MM.1S (cell line): ENCODE results near the gene AGBL4.

Experiments
- DNase-seq: peaks from one replicate; pipeline ENCODE4 v3.0.0-alpha.2; 2015
- H2AFZ ChIP-seq: fragments of 300-600 bp; sonication (generic); 2 replicates; pipeline ENCODE4 v1.6.0; 2016; ENCODE audit warnings: antibody characterized with exemption, low read length
- H3F3A ChIP-seq: fragments of 300-600 bp; sonication (generic); 2 replicates; pipeline ENCODE4 v1.6.1; 2016; ENCODE audit warnings: mild to moderate bottlenecking, antibody characterized with exemption, low read length, moderate library complexity, mixed read lengths; ENCODE audit not compliant: insufficient read depth
- H3K27ac ChIP-seq: fragments of 300-600 bp; sonication (generic); 2 replicates; pipeline ENCODE4 v1.5.1; 2016; ENCODE audit warnings: mild to moderate bottlenecking, low read length
- H3K27me3 ChIP-seq: fragments of 300-600 bp; sonication (generic); replicated peaks from 2 replicates; pipeline ENCODE4 v1.6.0; 2016; ENCODE audit warnings: low read length; ENCODE audit not compliant: insufficient read depth
- H3K36me3 ChIP-seq: fragments of 300-600 bp; sonication (generic); replicated peaks from 2 replicates; pipeline ENCODE4 v1.6.1; 2016; ENCODE audit warnings: mild to moderate bottlenecking, low read length, mixed read lengths; ENCODE audit not compliant: insufficient read depth
- H3K4me1 ChIP-seq: fragments of 300-600 bp; sonication (generic); 2 replicates; pipeline ENCODE4 v1.6.1; 2016; ENCODE audit warnings: low read length, mixed read lengths
- H3K4me2 ChIP-seq: fragments of 300-600 bp; sonication (generic); 2 replicates; pipeline ENCODE4 v1.6.0; 2016; ENCODE audit warnings: low read depth, low read length
- H3K4me3 ChIP-seq: fragments of 300-600 bp; sonication (generic); 2 replicates; pipeline ENCODE4 v1.5.1; 2016; ENCODE audit warnings: low read length, mixed read lengths
- H3K79me2 ChIP-seq: fragments of 300-600 bp; sonication (generic); 2 replicates; pipeline ENCODE4 v1.6.1; 2016; ENCODE audit warnings: mixed run types, low read length, mixed read lengths
- H3K9ac ChIP-seq: fragments of 300-600 bp; sonication (generic); 2 replicates; pipeline ENCODE4 v1.6.1; 2016; ENCODE audit warnings: low read length, mixed read lengths
- H3K9me2 ChIP-seq: fragments of 300-600 bp; sonication (generic); replicated peaks from 2 replicates; pipeline ENCODE4 v1.6.1; 2016; ENCODE audit warnings: mild to moderate bottlenecking, low read length, mixed read lengths; ENCODE audit not compliant: insufficient read depth
- H3K9me3 ChIP-seq: fragments of 300-600 bp; sonication (generic); replicated peaks from 2 replicates; pipeline ENCODE4 v1.6.1; 2016; ENCODE audit warnings: mild to moderate bottlenecking, low read length, mixed read lengths; ENCODE audit not compliant: insufficient read depth
- H4K20me1 ChIP-seq: fragments of 300-600 bp; sonication (generic); 2 replicates; pipeline ENCODE4 v1.6.1; 2016; ENCODE audit warnings: mild to moderate bottlenecking, low read length, moderate library complexity, mixed read lengths; ENCODE audit not compliant: insufficient read depth
- EZH2 ChIP-seq: fragments of 300-600 bp; sonication (generic); optimal IDR thresholded peaks from 2 replicates; pipeline ENCODE3; 2017; ENCODE audit warnings: low read depth, mild to moderate bottlenecking, antibody characterized with exemption, low read length, mixed read lengths
- EZH2phosphoT487 ChIP-seq: fragments of 300-600 bp; sonication (generic); IDR thresholded peaks from 2 replicates; pipeline ENCODE4 v1.6.1; 2018; ENCODE audit warnings: antibody characterized with exemption, low read length
- TF ChIP-seq, protein P1 (sequence below): fragments of 300-600 bp; sonication (generic); IDR thresholded peaks from 2 replicates; pipeline ENCODE4 v1.5.1; 2016; ENCODE audit warnings: antibody characterized with exemption, low read length, mixed read lengths

The AGBL4 gene

DNA sequence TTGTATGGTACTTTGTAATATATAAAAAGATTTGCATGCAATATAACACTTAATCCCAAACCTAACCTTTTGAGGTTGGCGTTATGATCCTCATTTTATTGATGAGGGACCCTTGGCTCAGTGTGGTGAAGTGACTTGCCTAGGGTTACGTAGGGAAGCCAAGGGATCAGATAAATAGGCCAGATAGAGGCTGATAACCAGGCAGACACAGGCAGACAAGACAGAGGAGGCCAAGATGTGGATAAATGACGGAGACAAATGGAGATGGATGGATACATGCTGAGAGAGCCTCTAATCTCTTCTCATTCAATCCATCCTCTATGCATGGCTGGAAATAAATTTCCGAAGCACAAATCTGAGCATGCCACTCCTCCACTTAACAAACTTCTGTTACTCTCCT lies 1414.9 kb downstream of the AGBL4 start:
- no peaks in the 10 kb centered on the region for H3K36me3 ChIP-seq
- H3K27ac ChIP-seq: no peak overlapping the region
- H3K4me2 ChIP-seq: no peak overlapping the region
- no peak overlapping the region for H2AFZ ChIP-seq
- TF ChIP-seq EZH2 (no peak), EZH2phosphoT487 (no peak)
- TF ChIP-seq, protein P1, sequence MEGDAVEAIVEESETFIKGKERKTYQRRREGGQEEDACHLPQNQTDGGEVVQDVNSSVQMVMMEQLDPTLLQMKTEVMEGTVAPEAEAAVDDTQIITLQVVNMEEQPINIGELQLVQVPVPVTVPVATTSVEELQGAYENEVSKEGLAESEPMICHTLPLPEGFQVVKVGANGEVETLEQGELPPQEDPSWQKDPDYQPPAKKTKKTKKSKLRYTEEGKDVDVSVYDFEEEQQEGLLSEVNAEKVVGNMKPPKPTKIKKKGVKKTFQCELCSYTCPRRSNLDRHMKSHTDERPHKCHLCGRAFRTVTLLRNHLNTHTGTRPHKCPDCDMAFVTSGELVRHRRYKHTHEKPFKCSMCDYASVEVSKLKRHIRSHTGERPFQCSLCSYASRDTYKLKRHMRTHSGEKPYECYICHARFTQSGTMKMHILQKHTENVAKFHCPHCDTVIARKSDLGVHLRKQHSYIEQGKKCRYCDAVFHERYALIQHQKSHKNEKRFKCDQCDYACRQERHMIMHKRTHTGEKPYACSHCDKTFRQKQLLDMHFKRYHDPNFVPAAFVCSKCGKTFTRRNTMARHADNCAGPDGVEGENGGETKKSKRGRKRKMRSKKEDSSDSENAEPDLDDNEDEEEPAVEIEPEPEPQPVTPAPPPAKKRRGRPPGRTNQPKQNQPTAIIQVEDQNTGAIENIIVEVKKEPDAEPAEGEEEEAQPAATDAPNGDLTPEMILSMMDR: no peak
- H3K79me2 ChIP-seq: no peaks in the 10 kb centered on the region
- no peaks in the 10 kb centered on the region for H3K4me1 ChIP-seq
- H3K4me3 ChIP-seq: no peak overlapping the region
- DNase-seq: no peak
- H3F3A ChIP-seq: no peaks in the 10 kb centered on the region
- no peak overlapping the region for H3K9ac ChIP-seq
- H3K9me3 ChIP-seq: no peaks in the 10 kb centered on the region
- H4K20me1 ChIP-seq: no peaks in the 10 kb centered on the region
- H3K9me2 ChIP-seq: no peaks in the 10 kb centered on the region
- H3K27me3 ChIP-seq: no peaks in the 10 kb centered on the region

DNA sequence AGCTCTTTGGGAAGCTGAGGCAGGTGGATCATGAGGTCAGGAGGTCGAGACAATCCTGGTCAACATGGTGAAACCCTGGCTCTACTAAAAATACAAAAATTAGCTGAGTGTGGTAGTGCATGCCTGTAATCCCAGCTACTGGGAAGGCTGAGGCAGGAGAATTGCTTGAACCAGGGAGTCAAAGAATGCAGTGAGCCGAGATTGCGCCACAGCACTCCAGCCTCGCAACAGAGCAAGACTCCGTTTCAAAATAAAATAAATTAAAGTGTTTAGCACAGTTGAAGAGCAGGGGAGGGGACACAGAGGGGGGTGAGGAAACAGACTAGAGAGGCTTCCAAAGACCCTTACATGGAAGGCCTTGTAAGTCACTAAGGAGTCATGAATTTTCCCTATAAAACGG lies 1420.5 kb downstream of the AGBL4 start:
- Histone ChIP-seq H3K27me3 (no peaks in the 10 kb centered on the region), H2AFZ (no peak overlapping the region), H3K4me3 (no peak overlapping the region), H3K79me2 (no peaks in the 10 kb centered on the region), H4K20me1 (no peaks in the 10 kb centered on the region), H3K9me2 (no peaks in the 10 kb centered on the region), H3K4me1 (no peaks in the 10 kb centered on the region), H3K9ac (no peak overlapping the region), H3K36me3 (no peaks in the 10 kb centered on the region), H3K9me3 (no peaks in the 10 kb centered on the region), H3F3A (no peaks in the 10 kb centered on the region), H3K4me2 (no peak overlapping the region), H3K27ac (no peak overlapping the region)
- DNase-seq: no peak
- TF ChIP-seq EZH2: no peak
- TF ChIP-seq, protein P1: no peak
- TF ChIP-seq EZH2phosphoT487: no peak

DNA sequence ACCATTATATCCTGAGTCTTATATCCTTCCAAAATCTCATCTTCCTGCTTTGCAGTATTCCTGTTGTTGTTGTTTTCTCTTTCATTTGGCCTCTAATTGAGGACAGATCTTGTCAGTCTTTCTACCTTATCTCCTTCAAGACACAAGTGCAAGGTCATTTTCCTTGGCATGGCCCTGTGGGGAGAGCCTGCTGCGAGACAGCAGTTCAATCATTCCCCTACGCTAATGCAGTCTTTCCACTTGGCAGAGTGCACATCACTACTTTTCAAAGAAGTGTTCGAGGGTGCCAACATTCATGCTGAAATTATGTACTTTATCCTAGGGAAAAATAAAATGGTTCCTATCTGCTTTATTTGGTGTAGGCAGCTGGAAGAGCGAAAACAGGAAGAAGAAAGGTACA lies 1421.4 kb downstream of the AGBL4 start:
- H4K20me1 ChIP-seq: no peaks in the 10 kb centered on the region
- DNase-seq: no peak
- no peak overlapping the region for H3K9ac ChIP-seq
- H3K4me1 ChIP-seq: no peaks in the 10 kb centered on the region
- no peaks in the 10 kb centered on the region for H3K27me3 ChIP-seq
- H3K9me3 ChIP-seq: no peaks in the 10 kb centered on the region
- no peaks in the 10 kb centered on the region for H3F3A ChIP-seq
- no peaks in the 10 kb centered on the region for H3K36me3 ChIP-seq
- H3K79me2 ChIP-seq: no peaks in the 10 kb centered on the region
- H3K27ac ChIP-seq: no peak overlapping the region
- H3K4me2 ChIP-seq: no peak overlapping the region
- TF ChIP-seq, protein P1: no peak
- no peak for TF ChIP-seq EZH2phosphoT487
- no peak for TF ChIP-seq EZH2
- no peaks in the 10 kb centered on the region for H3K9me2 ChIP-seq
- no peak overlapping the region for H2AFZ ChIP-seq
- no peak overlapping the region for H3K4me3 ChIP-seq

DNA sequence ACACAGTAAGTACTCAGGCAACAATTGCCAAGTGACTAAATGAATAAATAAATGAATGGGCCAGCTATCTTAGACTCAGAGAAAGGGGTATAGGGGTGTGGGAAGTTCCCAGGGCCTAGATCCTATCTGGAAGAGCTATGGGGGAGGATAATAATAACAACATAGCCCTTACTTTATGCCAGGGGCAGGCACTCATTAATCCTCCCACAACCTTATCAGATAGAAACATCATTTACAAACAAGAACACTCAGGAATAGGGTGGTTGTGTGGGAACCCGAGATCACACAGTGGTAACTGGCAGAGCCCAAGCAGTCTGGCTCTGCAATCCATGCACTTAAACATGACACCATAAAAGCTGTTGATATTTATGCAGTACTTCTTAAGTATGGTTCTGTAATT lies 1423.6 kb downstream of the AGBL4 start:
- no peaks in the 10 kb centered on the region for H3K27me3 ChIP-seq
- no peak overlapping the region for H3K9ac ChIP-seq
- no peak overlapping the region for H3K4me2 ChIP-seq
- H3F3A ChIP-seq: no peaks in the 10 kb centered on the region
- H3K9me2 ChIP-seq: no peaks in the 10 kb centered on the region
- H3K4me3 ChIP-seq: no peak overlapping the region
- no peak overlapping the region for H2AFZ ChIP-seq
- H3K79me2 ChIP-seq: no peaks in the 10 kb centered on the region
- no peak for DNase-seq
- no peaks in the 10 kb centered on the region for H4K20me1 ChIP-seq
- no peaks in the 10 kb centered on the region for H3K9me3 ChIP-seq
- TF ChIP-seq EZH2 (no peak), EZH2phosphoT487 (no peak)
- TF ChIP-seq, protein P1: no peak
- H3K27ac ChIP-seq: no peak overlapping the region
- no peaks in the 10 kb centered on the region for H3K36me3 ChIP-seq
- no peaks in the 10 kb centered on the region for H3K4me1 ChIP-seq
